HUDEP-2 (cell line): ENCODE measurements around the gene CAMK2N1.
"Not testable (repeated sequence)": the region's sequence is repeated elsewhere in the genome, so short reads cannot be mapped to it uniquely, and the experiment has no call there.

Source experiments
- DNase-seq, 76 experiments: peaks; one replicate each; lab custom pipeline; 2025; ENCODE audit not compliant: unreplicated experiment in 76 of 76; lab: John Stamatoyannopoulos, UW

The CAMK2N1 gene

GRCh38 chr1:20497506-20497905, 11.5 kb upstream of the CAMK2N1 start:
- DNase-seq, result no peak

GRCh38 chr1:20496725-20497383, 10.8 kb upstream of the CAMK2N1 start:
- DNase-seq, result not testable (repeated sequence)

- no peak for DNase-seq
Observed at GRCh38 chr1:20496241-20496661, 10.2 kb upstream of the CAMK2N1 start.

- DNase-seq, result no peak
Observed at GRCh38 chr1:20495661-20496060, 9.7 kb upstream of the CAMK2N1 start.

- peak in 4 of 76 experiments; percentile 9 to 19 (median 14) for DNase-seq
Observed at GRCh38 chr1:20494609-20495311, 8.8 kb upstream of the CAMK2N1 start.

- DNase-seq, result peak in 66 of 76 experiments; percentile 4 to 78 (median 55)
Observed at GRCh38 chr1:20493839-20494608, 8.0 kb upstream of the CAMK2N1 start.

GRCh38 chr1:20493309-20493708, 7.3 kb upstream of the CAMK2N1 start:
- no peak for DNase-seq

- DNase-seq, result no peak
Observed at GRCh38 chr1:20492751-20493150, 6.7 kb upstream of the CAMK2N1 start.

- no peak for DNase-seq
Observed at GRCh38 chr1:20491866-20492265, 5.9 kb upstream of the CAMK2N1 start.

GRCh38 chr1:20491178-20491577, 5.2 kb upstream of the CAMK2N1 start:
- no peak for DNase-seq

GRCh38 chr1:20487236-20487590, 1.2 kb upstream of the CAMK2N1 start:
- DNase-seq, result no peak

- DNase-seq, result no peak
Observed at GRCh38 chr1:20486457-20487235, 636 bp upstream of the CAMK2N1 start.

- no peak for DNase-seq
Observed at GRCh38 chr1:20484519-20485462, 1.2 kb downstream of the CAMK2N1 start.

- peak in 1 of 76 experiments; percentile 20 for DNase-seq
Observed at GRCh38 chr1:20483833-20484518, 2.0 kb downstream of the CAMK2N1 start.

GRCh38 chr1:20483098-20483832, 2.7 kb downstream of the CAMK2N1 start:
- no peak for DNase-seq

- no peak for DNase-seq
Observed at GRCh38 chr1:20481643-20482498, 4.1 kb downstream of the CAMK2N1 start.

GRCh38 chr1:20480951-20481617, 4.9 kb downstream of the CAMK2N1 start:
- DNase-seq, result no peak
